GM21576 (cell line): ENCODE data around the gene ZMAT3.

Source experiments
- ATAC-seq: cut with Tn5 transposase; IDR thresholded peaks from one replicate; pipeline ENCODE4 v1.9.1; 2021; ENCODE audit warnings: mild to moderate bottlenecking, moderate library complexity; ENCODE audit not compliant: unreplicated experiment

Gene ZMAT3

GRCh38 chr3:179027326-179027900 is 44.2 kb downstream of the ZMAT3 start:
- no peak for ATAC-seq

DNA sequence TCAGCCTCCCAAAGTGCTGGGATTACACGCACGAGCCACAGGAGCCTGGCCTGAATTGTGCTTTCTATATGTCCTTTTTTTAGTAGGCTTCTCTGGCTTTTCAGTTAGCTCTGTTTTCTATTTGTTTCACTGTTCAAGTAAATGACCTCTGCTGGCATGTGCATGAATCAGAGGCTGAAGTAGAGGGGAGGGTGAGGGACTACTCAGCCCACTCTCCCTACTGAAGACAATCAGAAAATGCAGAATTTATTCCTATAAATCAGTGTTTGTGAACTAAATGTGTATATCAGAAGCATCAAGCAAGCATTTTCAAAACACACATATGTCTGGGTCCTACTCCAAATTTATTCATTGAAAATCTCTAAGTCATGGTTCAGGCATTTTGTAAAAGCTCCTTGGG is 45.0 kb downstream of the ZMAT3 start:
- no peak for ATAC-seq

DNA sequence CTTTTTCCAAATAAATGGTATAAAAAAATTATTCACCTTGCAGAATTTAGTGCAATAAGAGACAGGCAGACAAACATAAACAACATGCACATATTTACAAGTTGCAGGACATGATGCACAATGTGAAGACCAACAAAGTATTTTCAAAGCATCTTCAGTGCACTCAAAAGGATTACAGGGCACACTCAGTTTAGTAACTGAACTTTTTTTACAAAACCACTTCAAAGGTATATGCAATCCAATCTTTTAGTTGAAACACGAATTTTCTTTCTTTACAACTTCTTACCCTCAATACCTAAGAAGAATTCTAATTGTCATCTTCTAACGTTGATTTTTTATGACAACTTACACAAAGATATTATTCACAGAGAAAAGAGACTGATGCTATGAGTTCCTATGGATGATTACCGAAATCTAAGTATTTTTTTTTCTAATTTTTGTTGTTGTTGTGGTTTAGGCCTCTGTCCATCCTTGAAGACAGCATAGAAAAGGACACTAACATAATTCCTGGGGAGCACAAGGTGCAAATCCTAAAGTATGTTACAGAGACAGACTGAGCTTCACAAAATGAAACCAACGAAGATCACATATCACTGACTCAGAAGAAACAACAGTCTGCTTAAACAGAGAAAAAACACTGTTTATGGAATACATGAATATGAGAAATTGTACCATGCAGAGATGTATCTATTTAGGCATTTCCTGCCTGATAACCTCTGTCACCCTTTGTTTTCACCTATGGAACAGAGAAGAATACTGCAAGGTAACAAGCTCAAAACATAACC is 50.3 kb downstream of the ZMAT3 start:
- no peak for ATAC-seq

DNA sequence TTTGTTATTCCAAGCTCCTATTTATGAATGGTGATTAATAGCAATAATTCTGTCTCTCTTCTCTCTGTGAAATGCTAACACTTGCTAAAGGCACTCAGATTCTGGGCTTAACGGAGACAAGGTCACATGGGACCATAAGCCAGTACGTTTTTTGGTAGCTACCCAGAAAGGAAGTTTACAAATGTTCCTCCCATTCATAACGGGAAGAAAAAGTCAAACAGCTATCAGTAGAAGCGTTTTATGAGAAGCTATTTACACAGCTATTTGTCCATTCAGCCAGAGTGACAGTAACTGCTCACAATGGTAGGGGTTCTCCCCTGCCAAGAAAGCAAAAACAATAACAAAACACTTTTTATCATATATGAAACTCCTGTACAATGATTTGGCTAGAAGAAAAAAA is 51.5 kb downstream of the ZMAT3 start:
- no peak for ATAC-seq

GRCh38 chr3:179018808-179019207 is 52.8 kb downstream of the ZMAT3 start:
- no peak for ATAC-seq

DNA sequence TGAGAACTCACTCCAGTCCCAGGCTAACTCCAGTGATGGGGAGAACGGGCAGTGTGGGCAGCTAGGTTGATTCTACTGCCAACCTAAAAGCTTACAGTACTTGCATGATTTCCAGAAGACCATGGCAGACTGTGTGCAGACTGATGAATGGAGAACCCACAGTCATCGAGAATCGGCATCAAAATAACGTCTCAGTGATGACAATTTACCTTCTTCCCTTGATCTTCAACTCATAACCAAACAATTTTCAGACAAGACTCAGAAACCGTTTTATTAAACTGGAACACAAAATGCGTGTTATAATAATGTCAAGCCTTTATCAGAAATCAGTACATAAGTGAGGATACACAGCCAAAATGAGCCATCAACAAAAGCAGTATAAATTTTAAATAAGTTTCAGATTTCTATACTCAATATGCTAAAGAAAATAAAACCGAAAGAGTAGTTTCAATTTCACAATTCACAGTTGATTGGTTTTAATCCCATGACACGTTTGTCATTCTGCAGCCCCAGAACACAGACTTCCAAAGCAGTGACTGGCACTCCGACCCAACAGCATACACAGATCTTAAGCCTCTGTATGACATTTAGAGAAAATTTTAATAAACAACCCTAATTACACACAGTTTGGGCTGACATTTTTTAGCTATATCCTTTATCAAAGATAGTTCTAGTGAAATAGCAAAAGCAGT is 54.5 kb downstream of the ZMAT3 start:
- peak; percentile 61 for ATAC-seq

DNA sequence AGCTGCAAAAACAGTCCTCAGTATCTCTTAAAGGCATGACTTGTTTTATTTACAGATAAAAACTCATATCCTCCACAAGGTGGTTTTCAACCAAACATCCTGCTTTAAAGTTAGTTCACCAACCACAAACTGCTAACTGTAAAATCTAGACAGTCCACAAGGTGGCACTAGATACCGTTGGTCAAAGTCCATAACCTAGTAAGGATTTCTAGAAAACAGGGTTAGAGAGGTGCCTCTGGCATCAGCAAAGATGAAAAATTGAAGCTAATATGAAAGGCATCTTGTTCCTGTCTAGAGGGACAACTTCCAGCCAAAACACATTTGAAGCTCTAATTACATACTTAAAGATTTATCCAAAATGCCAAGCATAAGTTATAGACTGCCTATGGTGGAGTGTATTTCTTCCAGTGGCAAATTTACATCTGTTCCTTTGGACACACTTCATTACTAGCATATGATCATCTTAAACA is 56.0 kb downstream of the ZMAT3 start:
- ATAC-seq = peak; percentile 65

DNA sequence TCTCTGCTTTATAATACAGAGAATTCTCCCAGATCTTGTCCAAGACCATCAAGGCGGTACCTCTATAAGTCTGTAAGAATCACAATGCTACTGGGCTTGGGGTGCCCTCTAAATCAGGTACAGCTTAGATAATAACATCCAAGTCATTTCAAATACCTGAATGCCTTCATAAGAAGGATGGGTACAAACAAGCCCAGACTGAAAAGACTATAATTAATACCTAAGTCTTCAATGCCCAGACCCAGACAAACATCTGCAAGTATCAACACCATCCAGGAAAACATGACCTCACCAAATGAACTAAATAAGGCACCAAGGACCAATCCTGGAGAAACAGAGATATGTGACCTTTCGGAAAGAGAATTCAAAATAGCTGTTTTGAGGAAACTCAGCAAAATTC is 65.9 kb downstream of the ZMAT3 start:
- no peak for ATAC-seq

GRCh38 chr3:179005213-179005612 is 66.4 kb downstream of the ZMAT3 start:
- no peak for ATAC-seq

DNA sequence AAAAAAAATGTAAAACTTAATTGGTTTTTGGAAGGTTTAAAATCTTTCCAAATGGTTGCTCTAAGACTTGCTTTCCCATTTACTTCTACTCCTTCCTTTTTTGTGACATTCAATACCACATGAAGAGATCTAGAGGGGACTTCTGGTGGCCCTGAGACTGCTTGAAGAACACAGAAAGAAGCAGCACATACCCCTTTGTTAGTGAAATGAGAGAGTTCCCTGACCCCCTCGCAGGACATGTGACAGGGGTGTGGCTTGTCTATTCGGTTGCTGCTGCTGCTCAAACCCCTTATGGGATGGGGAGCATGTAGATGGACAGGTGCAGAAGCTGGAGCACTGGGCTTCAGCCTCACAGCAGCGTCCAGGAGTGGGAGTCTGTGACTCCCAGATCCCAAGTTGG is 71.0 kb downstream of the ZMAT3 start:
- no peak for ATAC-seq

GRCh38 chr3:179000144-179000543 is 71.5 kb downstream of the ZMAT3 start:
- ATAC-seq = peak; percentile 57

DNA sequence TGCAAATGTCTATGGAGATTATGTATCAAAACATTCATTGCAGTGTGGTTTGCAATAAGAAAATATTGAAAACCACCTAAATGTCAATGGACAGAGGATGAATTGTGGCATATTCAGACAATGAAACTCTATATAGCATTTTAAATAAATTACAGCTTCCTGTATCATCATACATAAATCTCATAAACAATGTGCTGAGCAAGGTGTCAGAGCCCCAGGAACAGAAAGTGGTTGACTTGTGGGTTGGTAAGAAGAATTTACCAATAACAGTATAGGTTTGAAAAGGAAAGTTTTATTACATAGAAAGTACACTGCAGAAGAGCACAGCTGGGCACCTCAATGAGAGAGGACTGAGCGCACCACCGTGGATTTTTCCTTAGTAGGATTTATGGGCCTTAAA is 75.2 kb downstream of the ZMAT3 start:
- no peak for ATAC-seq

GRCh38 chr3:178990293-178990692 is 81.3 kb downstream of the ZMAT3 start:
- no peak for ATAC-seq

DNA sequence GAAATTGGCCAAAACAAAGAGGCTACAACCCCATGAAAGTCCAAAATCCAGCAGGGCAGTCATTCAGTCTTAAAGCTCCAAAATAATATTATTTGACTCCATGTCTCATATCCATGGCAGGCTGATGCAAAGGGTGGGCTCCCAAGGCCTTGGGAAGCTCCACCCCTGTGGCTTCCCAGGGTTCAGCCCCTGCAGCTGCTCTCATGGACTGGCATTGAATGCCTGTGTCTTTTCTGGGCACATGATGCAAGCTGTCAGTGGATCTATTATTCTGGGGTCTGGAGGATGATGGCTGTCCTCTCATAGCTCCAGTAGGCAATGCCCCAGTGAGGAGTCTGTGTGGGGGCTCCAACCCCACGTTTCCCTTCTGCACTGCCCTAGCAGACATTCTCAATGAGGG is 81.8 kb downstream of the ZMAT3 start:
- no peak for ATAC-seq

- ATAC-seq = no peak
These were observed 83.9 kb downstream of the ZMAT3 start for GRCh38 chr3:178987745-178988144.

DNA sequence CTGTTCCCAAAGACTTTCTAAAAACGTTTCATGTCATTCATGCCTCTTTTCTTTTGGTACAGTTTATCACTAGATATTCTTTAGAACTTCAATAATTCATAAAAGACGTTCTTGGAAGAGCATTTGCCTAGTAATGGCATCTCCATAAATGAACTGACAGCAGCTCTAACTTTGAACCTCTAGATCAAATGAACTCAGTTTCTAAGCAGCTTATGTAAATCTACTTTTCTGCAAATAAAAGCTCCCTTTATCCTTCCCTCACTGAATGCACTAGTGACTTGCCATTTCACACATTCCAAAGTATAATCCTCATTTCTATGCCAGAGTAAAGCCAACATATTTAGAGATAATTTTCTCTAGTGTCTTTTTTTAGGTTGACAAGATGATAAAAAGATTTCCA is 85.2 kb downstream of the ZMAT3 start:
- no peak for ATAC-seq

DNA sequence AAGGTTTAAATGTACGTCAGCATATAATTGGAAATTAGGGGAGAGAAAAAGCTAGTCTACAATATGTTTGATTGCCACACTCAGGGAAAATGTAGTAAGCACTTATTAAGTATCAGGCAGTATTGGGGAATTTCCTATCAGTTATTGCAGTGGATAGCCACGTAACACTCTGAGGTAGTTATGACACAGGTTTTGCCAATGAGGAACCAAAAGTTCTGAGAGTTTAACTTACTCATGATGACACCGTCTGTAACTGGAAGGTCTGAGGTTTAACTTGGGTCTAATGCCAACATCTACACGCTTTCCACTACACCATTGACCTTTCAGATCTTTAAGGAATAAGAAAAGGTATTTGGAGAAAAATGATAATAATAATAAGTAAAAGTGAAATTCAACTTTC is 89.5 kb downstream of the ZMAT3 start:
- peak; percentile 58 for ATAC-seq

GRCh38 chr3:178975320-178975719 is 96.3 kb downstream of the ZMAT3 start:
- no peak for ATAC-seq

GRCh38 chr3:178971614-178972013 is 100.0 kb downstream of the ZMAT3 start:
- no peak for ATAC-seq

- peak; percentile 85 for ATAC-seq
These were observed 102.5 kb downstream of the ZMAT3 start for GRCh38 chr3:178969004-178969700.
